H9 (cell line): ENCODE data around the gene PELI2. TPM values are rescaled to one million over a fixed set of nuclear protein-coding genes. Genes with fewer than 3 reads are reported as not detected.

Experiments
- DNase-seq: peaks from one replicate; pipeline ENCODE4 v3.0.0-alpha.2; 2017
- H2AFZ ChIP-seq: one replicate; pipeline ENCODE4 v1.6.1; 2013; ENCODE audit warnings: mild to moderate bottlenecking, low read length, control low read depth, moderate library complexity
- H2AK5ac ChIP-seq: 2 replicates; pipeline ENCODE4 v1.6.1; 2013; ENCODE audit warnings: low read length, control low read depth, mixed read lengths; ENCODE audit not compliant: insufficient read length
- H2BK120ac ChIP-seq: one replicate; pipeline ENCODE4 v1.6.1; 2013; ENCODE audit warnings: low read depth, mild to moderate bottlenecking, low read length, control low read depth, inconsistent platforms; ENCODE audit not compliant: poor library complexity, severe bottlenecking
- H2BK12ac ChIP-seq: 2 replicates; pipeline ENCODE4 v1.6.1; 2013; ENCODE audit warnings: low read length, control low read depth, mixed read lengths, low read depth; ENCODE audit not compliant: insufficient read length
- H2BK15ac ChIP-seq: 2 replicates; pipeline ENCODE4 v1.6.1; 2013; ENCODE audit warnings: low read depth, low read length, control low read depth
- H2BK20ac ChIP-seq: one replicate; pipeline ENCODE4 v1.6.1; 2013; ENCODE audit warnings: low read depth, mild to moderate bottlenecking, low read length, control low read depth, inconsistent platforms; ENCODE audit not compliant: poor library complexity, severe bottlenecking
- H2BK5ac ChIP-seq: 2 replicates; pipeline ENCODE4 v1.6.1; 2013; ENCODE audit warnings: low read length, control low read depth, mixed read lengths; ENCODE audit not compliant: insufficient read length
- H3K14ac ChIP-seq: 2 replicates; pipeline ENCODE4 v1.6.1; 2013; ENCODE audit warnings: low read length, control low read depth; ENCODE audit not compliant: insufficient read depth
- H3K18ac ChIP-seq: 2 replicates; pipeline ENCODE4 v1.6.1; 2013; ENCODE audit warnings: low read depth, mild to moderate bottlenecking, mixed read lengths, low read length, control low read depth; ENCODE audit not compliant: insufficient read length
- H3K23ac ChIP-seq: 2 replicates; pipeline ENCODE4 v1.6.1; 2013; ENCODE audit warnings: low read length, control low read depth, mixed read lengths, low read depth; ENCODE audit not compliant: insufficient read length
- H3K23me2 ChIP-seq: 2 replicates; pipeline ENCODE4 v1.6.1; 2013; ENCODE audit warnings: low read depth, mild to moderate bottlenecking, mixed read lengths, low read length, control low read depth; ENCODE audit not compliant: insufficient read length, poor library complexity, severe bottlenecking
- H3K27ac ChIP-seq: 2 replicates; pipeline ENCODE4 v1.5.1; 2013; ENCODE audit warnings: low read length, control low read depth, mixed read lengths, low read depth; ENCODE audit not compliant: insufficient read length
- H3K27me3 ChIP-seq: 2 replicates; pipeline ENCODE4 v1.6.1; 2013; ENCODE audit warnings: low read length, control low read depth, inconsistent platforms; ENCODE audit not compliant: insufficient read depth
- H3K4ac ChIP-seq: 2 replicates; pipeline ENCODE4 v1.6.1; 2013; ENCODE audit warnings: low read depth, mild to moderate bottlenecking, control low read depth, inconsistent platforms, low read length, moderate library complexity
- H3K4me1 ChIP-seq: 2 replicates; pipeline ENCODE4 v1.6.1; 2013; ENCODE audit warnings: low read length, control low read depth, inconsistent platforms; ENCODE audit not compliant: insufficient read depth
- H3K4me2 ChIP-seq: 2 replicates; pipeline ENCODE4 v1.6.1; 2013; ENCODE audit warnings: low read length, control low read depth, mixed read lengths; ENCODE audit not compliant: insufficient read length, insufficient read depth
- H3K56ac ChIP-seq: 2 replicates; pipeline ENCODE4 v1.6.1; 2013; ENCODE audit warnings: low read depth, mild to moderate bottlenecking, mixed read lengths, low read length, control low read depth; ENCODE audit not compliant: insufficient read length
- H3K79me1 ChIP-seq: 2 replicates; pipeline ENCODE4 v1.6.1; 2013; ENCODE audit warnings: low read depth, mild to moderate bottlenecking, moderate library complexity, low read length, control low read depth, inconsistent platforms; ENCODE audit not compliant: insufficient read depth, poor library complexity, severe bottlenecking
- H3K79me2 ChIP-seq: 2 replicates; pipeline ENCODE4 v1.6.1; 2013; ENCODE audit warnings: low read length, control low read depth, inconsistent platforms; ENCODE audit not compliant: insufficient read depth
- H3K9ac ChIP-seq: 2 replicates; pipeline ENCODE4 v1.6.1; 2013; ENCODE audit warnings: low read length, control low read depth, mixed read lengths; ENCODE audit not compliant: insufficient read length; ENCODE audit errors: extremely low read depth
- H3K9me3 ChIP-seq: one replicate; pipeline ENCODE4 v1.6.1; 2013; ENCODE audit warnings: low read depth, low read length, inconsistent platforms; ENCODE audit not compliant: control insufficient read depth
- H3T11ph ChIP-seq: one replicate; pipeline ENCODE4 v1.6.1; 2013; ENCODE audit warnings: mild to moderate bottlenecking, low read length, control low read depth, inconsistent platforms
- H4K20me1 ChIP-seq: one replicate; pipeline ENCODE4 v1.6.1; 2013; ENCODE audit not compliant: control insufficient read depth, insufficient read length, insufficient read depth
- H4K5ac ChIP-seq: 2 replicates; pipeline ENCODE4 v1.6.1; 2013; ENCODE audit warnings: low read depth, mild to moderate bottlenecking, mixed read lengths, low read length, control low read depth; ENCODE audit not compliant: insufficient read length
- H4K8ac ChIP-seq: replicated peaks from 2 replicates; pipeline ENCODE4 v1.6.1; 2013; ENCODE audit warnings: low read length, control low read depth, mixed read lengths, low read depth; ENCODE audit not compliant: insufficient read length
- H4K91ac ChIP-seq: 2 replicates; pipeline ENCODE4 v1.6.1; 2013; ENCODE audit warnings: low read depth, mild to moderate bottlenecking, moderate library complexity, mixed read lengths, low read length, control low read depth; ENCODE audit not compliant: insufficient read length
- H3K27ac Mint-ChIP-seq, 3 experiments: 2 replicates in 2 of 3; 3 replicates in 1 of 3; pipeline ENCODE4 v1.8.0; 2020 to 2021; ENCODE audit warnings: mixed read lengths in 3 of 3, mild to moderate bottlenecking in 1 of 3, moderate library complexity in 1 of 3
- H3K27me3 Mint-ChIP-seq: 2 replicates; pipeline ENCODE4 v1.8.0; 2021; ENCODE audit warnings: low read depth, mild to moderate bottlenecking, moderate library complexity, mixed read lengths
- H3K36me3 Mint-ChIP-seq, 3 experiments: 2 replicates in 2 of 3; 3 replicates in 1 of 3; pipeline ENCODE4 v1.8.0; 2020 to 2021; ENCODE audit warnings: low read depth in 3 of 3, mixed read lengths in 3 of 3; ENCODE audit not compliant: insufficient read depth in 1 of 3
- H3K4me1 Mint-ChIP-seq, 2 experiments: 2 replicates each; pipeline ENCODE4 v1.8.0; 2020; ENCODE audit warnings: mixed read lengths in 2 of 2
- H3K4me3 Mint-ChIP-seq, 2 experiments: 2 replicates in 1 of 2; 3 replicates in 1 of 2; pipeline ENCODE4 v1.8.0; 2020 to 2021; ENCODE audit warnings: mild to moderate bottlenecking in 2 of 2, mixed read lengths in 2 of 2, moderate library complexity in 1 of 2
- H3K9me3 Mint-ChIP-seq, 2 experiments: 2 replicates in 1 of 2; 3 replicates in 1 of 2; pipeline ENCODE4 v1.8.0; 2020; ENCODE audit warnings: mild to moderate bottlenecking in 2 of 2, mixed read lengths in 2 of 2, moderate library complexity in 1 of 2
- WGBS: extraction: QIAGEN DNeasy Blood & Tissue Kit; methylation state at CpG from one replicate; pipeline ENCODE4 v1.1.7; 2013; ENCODE audit warnings: missing lambda C conversion rate, low lambda C conversion rate, mixed read lengths; ENCODE audit not compliant: insufficient read length; ENCODE audit errors: extremely low coverage; 5-methylcytosine and 5-hydroxymethylcytosine counted together
- total RNA-seq: library from RNA; stranded (reverse); gene quantifications from 2 replicates; pipeline ENCODE4 v1.2.1, GENCODE V29; 2021
- TF ChIP-seq, protein P1 (sequence below): fragments of 200-600 bp; sonication (generic); conservative IDR thresholded peaks from 3 replicates; pipeline ENCODE4 v1.8.0; 2021; ENCODE audit warnings: antibody characterized with exemption, mild to moderate bottlenecking

Gene PELI2
- total RNA-seq, 1 experiment from 2014 or later, result 18.0 TPM

DNA sequence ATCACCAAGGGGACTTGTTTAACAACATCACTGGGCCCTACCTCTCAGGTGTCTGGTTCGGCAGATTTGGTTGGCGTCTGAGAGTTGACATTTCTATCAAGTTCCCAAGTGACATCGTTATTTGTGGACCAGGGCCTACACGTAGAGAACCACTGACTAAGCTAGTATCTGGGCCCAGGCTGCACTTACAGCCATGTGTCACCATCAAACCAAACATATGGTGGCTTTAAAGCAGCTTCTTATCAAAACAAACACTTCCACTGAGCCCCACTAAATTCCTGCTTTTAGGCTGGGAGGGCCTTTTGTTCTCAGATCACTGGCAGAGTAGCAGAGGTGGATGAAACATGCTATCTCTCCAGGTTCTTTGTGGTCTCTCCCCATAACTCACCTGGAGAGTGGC is 220.5 kb downstream of the PELI2 start:
- no peak overlapping the region for H4K5ac ChIP-seq
- no peak overlapping the region for H2BK12ac ChIP-seq
- no peaks in the 10 kb centered on the region for H3K79me2 ChIP-seq
- Mint-ChIP-seq H3K27me3 (no peaks in the 10 kb centered on the region; the same call in 1 of the 2 replicates), H3K27ac (no peak overlapping the region), H3K36me3 (no peaks in the 10 kb centered on the region), H3K4me1 (no peaks in the 10 kb centered on the region), H3K9me3 (no peaks in the 10 kb centered on the region), H3K4me3 (no peak overlapping the region)
- no peak overlapping the region for H2BK20ac ChIP-seq
- no peak overlapping the region for H2BK15ac ChIP-seq
- no peak overlapping the region for H3T11ph ChIP-seq
- H3K23me2 ChIP-seq, result no peaks in the 10 kb centered on the region
- no peak overlapping the region for H4K8ac ChIP-seq
- no peaks in the 10 kb centered on the region for H3K4me1 ChIP-seq
- no peak overlapping the region for H3K56ac ChIP-seq
- no peak overlapping the region for H2AK5ac ChIP-seq
- H2BK5ac ChIP-seq, result no peak overlapping the region
- no peak overlapping the region for H2AFZ ChIP-seq
- no peaks in the 10 kb centered on the region for H3K9me3 ChIP-seq
- H3K14ac ChIP-seq, result no peak overlapping the region
- H2BK120ac ChIP-seq, result no peak overlapping the region
- H3K27ac ChIP-seq, result no peak overlapping the region
- no peak overlapping the region for H4K91ac ChIP-seq
- TF ChIP-seq, protein P1, sequence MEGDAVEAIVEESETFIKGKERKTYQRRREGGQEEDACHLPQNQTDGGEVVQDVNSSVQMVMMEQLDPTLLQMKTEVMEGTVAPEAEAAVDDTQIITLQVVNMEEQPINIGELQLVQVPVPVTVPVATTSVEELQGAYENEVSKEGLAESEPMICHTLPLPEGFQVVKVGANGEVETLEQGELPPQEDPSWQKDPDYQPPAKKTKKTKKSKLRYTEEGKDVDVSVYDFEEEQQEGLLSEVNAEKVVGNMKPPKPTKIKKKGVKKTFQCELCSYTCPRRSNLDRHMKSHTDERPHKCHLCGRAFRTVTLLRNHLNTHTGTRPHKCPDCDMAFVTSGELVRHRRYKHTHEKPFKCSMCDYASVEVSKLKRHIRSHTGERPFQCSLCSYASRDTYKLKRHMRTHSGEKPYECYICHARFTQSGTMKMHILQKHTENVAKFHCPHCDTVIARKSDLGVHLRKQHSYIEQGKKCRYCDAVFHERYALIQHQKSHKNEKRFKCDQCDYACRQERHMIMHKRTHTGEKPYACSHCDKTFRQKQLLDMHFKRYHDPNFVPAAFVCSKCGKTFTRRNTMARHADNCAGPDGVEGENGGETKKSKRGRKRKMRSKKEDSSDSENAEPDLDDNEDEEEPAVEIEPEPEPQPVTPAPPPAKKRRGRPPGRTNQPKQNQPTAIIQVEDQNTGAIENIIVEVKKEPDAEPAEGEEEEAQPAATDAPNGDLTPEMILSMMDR, result no peak
- no peaks in the 10 kb centered on the region for H4K20me1 ChIP-seq
- DNase-seq, result no peak
- H3K27me3 ChIP-seq, result no peaks in the 10 kb centered on the region
- H3K4ac ChIP-seq, result no peak overlapping the region
- H3K9ac ChIP-seq, result no peak overlapping the region
- no peaks in the 10 kb centered on the region for H3K79me1 ChIP-seq
- H3K18ac ChIP-seq, result no peak overlapping the region
- no peak overlapping the region for H3K4me2 ChIP-seq
- no peak overlapping the region for H3K23ac ChIP-seq
- WGBS, result no CpG with 5 or more reads among the region's 4 CpGs
